AG09309 (cell line): Measurements from ENCODE around the gene LCAT.
A peak's percentile ranks its signal among the peaks of the same experiment; 100 is the strongest.
"Not testable (repeated sequence)": the region's sequence is repeated elsewhere in the genome, so short reads cannot be mapped to it uniquely, and the experiment has no call there.

Experiments used
- DNase-seq: peaks from one replicate; pipeline ENCODE4 v3.0.0-alpha.2; 2010; ENCODE audit warnings: low read depth
- H3K4me3 ChIP-seq: 2 replicates; pipeline ENCODE4 v1.5.1; 2011; ENCODE audit warnings: mild to moderate bottlenecking, low read depth, low read length, moderate library complexity; ENCODE audit not compliant: control insufficient read depth
- TF ChIP-seq, protein P1 (sequence below): IDR thresholded peaks from 2 replicates; pipeline ENCODE4 v1.5.1; 2011; ENCODE audit warnings: mild to moderate bottlenecking, low read depth, low read length, inconsistent platforms; ENCODE audit not compliant: insufficient read depth, control insufficient read depth; ENCODE audit errors: missing control alignments

Gene LCAT

DNA sequence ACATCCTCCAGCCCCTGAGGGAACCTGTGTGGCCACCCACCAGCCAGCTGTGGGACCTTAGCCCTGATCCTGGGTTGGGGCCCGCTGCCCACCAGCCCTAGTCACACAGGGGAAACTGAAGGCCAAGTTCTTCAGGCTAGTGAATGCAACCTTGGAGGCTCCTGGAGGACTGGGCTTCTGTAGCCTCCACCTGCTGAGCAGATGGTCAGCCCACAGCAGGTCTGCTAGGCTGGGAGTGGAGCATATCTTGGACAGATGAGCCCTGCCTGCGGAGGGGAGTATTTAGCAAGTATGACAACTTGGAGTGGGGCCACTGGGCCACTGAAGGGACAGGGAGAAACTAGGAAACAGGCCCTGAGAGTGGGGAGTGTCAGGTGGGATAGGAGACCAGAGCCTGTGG lies 32.3 kb upstream of the LCAT start:
- no peak overlapping the region for H3K4me3 ChIP-seq
- DNase-seq: no peak
- TF ChIP-seq, protein P1, sequence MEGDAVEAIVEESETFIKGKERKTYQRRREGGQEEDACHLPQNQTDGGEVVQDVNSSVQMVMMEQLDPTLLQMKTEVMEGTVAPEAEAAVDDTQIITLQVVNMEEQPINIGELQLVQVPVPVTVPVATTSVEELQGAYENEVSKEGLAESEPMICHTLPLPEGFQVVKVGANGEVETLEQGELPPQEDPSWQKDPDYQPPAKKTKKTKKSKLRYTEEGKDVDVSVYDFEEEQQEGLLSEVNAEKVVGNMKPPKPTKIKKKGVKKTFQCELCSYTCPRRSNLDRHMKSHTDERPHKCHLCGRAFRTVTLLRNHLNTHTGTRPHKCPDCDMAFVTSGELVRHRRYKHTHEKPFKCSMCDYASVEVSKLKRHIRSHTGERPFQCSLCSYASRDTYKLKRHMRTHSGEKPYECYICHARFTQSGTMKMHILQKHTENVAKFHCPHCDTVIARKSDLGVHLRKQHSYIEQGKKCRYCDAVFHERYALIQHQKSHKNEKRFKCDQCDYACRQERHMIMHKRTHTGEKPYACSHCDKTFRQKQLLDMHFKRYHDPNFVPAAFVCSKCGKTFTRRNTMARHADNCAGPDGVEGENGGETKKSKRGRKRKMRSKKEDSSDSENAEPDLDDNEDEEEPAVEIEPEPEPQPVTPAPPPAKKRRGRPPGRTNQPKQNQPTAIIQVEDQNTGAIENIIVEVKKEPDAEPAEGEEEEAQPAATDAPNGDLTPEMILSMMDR: no peak

DNA sequence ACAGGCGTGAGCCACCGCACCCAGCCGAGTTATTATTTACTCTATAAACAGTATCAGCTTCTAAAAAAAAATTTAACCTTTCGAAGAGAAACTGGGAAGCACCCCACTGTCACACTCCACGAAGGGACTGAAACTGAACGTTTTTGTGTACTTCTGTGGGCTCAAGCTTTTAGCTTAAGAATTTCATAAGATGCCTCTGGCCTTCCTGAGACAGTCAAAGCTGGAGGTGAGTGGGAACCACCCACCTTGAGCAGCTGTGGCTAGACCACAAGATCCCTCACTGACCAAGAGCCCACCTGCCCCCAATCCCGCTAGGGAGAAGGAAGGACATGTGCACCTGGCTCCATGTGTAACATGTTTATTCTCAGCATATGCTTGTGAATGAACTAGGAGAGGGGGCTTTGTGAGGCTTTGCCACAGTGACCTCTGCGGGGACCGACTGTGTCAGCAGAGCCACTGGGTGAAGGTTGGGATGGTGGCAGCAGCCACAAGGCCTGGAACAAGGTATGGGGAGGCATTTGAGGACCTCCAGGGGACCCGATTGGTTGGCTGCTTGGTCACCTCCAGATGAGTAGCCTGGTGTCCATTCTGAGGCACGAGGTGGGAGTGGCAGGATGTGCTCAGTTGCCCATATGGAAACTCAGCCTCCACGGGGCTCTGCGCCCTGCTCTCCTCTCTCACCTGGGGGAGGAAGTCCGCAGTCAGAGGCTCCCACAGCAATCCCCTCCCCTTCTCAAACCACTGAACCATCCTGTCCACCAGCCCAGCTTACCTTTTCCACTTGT lies 31.6 kb upstream of the LCAT start:
- DNase-seq: no peak
- TF ChIP-seq, protein P1: no peak
- no peak overlapping the region for H3K4me3 ChIP-seq

DNA sequence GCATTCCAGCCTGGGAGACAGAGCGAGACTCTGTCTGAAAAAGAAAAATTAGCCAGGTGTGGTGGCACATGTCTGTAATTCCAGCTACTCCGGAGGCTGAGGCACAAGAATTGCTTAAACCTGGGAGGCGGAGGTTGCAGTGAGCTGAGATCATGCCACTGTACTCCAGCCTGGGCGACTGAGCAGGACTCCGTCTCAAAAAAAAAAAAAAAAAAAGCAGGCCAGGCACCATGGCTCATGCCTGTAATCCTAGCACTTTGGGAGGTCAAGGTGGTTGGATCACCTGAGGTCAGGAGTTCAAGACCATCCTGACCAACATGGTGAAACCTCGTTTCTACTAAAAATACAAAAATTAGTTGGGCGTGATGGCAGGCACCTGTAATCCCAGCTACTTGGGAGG lies 28.4 kb upstream of the LCAT start:
- not testable (repeated sequence) for DNase-seq, H3K4me3 ChIP-seq

DNA sequence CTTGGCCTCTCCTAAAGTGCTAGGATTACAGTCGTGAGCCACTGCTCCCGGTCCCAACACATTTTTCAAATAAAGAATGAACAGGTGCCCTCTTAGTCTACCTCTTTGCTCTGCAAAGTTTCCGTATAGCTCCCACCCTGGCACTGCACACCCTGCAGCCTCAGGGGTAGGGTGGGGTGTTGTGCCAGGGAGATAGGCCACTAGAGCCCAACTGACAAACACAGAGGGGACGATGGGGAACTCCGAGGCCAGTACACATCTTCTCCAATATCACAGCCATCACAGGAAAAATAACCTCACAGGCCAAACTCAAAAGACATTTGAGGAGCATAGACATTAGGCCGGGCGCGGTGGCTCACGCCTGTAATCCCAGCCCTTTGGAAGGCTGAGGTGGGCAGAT lies 27.2 kb upstream of the LCAT start:
- TF ChIP-seq, protein P1: no peak
- no peak overlapping the region for H3K4me3 ChIP-seq
- DNase-seq: no peak

DNA sequence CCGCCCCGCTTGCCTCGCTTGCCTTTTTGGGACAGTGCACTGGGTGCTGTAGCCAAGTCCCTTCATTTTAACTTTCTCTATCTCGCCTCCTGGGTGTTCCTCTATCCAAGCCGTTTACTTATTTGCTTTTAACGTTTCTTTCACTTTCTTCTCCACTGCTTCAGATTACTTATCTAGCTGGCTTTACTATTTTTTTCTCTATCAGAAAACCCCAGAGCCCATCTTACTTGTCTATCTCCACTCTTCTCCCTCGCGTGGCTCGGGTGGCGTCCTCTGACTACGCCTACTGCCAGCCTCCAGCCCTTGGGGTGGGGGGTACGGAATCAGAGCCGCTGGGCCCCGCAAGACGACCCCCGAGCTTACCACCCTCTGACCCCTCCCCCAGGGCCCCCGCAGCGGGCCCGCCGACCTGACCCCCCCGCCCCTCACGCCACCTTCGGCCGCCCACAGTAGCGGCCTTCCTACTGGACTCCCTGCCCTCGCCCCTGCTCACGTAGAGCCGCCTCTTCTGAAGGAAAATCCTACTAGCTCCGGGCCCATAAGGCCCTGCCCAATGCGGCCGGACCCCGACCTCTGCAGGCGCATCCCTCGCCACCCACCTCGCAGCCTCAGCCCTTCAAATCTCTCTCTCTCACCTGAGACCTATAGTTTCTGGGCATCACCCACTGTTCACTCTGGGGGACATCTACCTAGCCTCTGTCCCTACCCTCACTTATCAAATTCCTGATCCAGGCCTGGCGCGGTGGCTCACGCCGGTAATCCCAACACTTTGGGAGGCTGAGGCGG lies 25.5 kb upstream of the LCAT start:
- TF ChIP-seq, protein P1: no peak
- DNase-seq: no peak
- peak overlapping the region; percentile 51 for H3K4me3 ChIP-seq

DNA sequence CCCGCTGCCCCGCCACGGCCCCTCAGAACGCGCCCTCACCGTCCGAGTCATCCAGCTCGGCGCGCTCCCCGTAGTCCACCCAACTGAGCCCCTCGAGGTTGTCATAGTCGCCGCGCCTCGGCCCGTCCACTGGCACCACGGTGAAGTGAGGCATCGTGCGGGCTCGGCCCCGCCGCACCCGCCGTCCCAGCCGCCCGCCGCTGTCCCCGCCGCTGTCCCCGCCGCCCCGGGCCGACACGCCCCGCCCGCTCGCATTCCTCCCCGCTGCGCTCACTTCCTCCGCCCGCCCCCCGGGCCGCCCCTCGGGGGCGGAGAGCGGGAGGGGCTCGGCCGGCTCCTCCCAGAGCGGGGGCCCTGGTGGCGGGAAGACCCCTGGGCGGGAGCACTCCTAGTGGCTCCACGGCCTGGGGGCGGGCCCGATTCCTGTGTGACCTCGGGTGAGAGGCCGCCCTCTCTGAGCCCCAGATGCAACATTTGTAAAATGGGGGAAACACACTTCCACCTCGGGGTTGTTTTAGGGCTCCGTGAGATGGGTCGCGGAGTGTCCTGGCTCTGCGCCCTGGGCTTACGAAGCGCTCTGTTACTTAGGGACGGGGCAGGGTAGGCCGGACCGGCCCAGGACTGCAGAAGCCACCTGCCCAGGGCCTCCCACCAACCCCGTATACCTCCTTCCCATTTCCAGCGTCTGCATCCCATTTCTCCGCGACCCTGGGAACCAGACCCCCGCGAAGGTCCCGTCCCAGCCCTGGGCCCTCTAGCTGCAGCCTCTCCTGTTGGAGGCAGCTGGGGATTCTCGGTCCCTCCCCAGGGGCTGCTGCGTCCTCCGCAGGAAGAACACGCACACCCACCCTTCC lies 24.7 kb upstream of the LCAT start, which contains the start of gene SLC12A4:
TSS of gene SLC12A4 (minus strand) at position 238 of the 854 bp plus-strand sequence. CDS start at position 154, 84 bp downstream.
- peak within 1 kb of the TSS; percentile 51 for H3K4me3 ChIP-seq
- DNase-seq: no peak

More for the DNA sequence above, 24.7 kb upstream of the LCAT start, which contains the start of gene SLC12A4:
- TF ChIP-seq, protein P1: no peak
